ENCODE results near the gene IL3RA.

- TF ChIP-seq CTCF (IDR thresholded peaks at IDR 0.05) (no peak), EP300 (IDR thresholded peaks at IDR 0.05) (peak in 1 of 2 donors; percentile 68), POLR2A (IDR thresholded peaks at IDR 0.05) (no peak)
Observed at GRCh38 chrX:1316527-1316926, 20.1 kb upstream of the IL3RA start.
